Stimulated activated CD4-positive, alpha-beta T cell treated with anti-CD3 and anti-CD28 coated beads, TNF-alpha, amount 100 ng/mL, for 4 hours (primary cell): ENCODE results near the gene DCTPP1.

Experiments
- DNase-seq, 3 experiments: peaks; one replicate each; pipeline ENCODE4 v3.0.0-alpha.2; 2020; ENCODE audit warnings: low read depth in 3 of 3

DCTPP1 gene

DNA sequence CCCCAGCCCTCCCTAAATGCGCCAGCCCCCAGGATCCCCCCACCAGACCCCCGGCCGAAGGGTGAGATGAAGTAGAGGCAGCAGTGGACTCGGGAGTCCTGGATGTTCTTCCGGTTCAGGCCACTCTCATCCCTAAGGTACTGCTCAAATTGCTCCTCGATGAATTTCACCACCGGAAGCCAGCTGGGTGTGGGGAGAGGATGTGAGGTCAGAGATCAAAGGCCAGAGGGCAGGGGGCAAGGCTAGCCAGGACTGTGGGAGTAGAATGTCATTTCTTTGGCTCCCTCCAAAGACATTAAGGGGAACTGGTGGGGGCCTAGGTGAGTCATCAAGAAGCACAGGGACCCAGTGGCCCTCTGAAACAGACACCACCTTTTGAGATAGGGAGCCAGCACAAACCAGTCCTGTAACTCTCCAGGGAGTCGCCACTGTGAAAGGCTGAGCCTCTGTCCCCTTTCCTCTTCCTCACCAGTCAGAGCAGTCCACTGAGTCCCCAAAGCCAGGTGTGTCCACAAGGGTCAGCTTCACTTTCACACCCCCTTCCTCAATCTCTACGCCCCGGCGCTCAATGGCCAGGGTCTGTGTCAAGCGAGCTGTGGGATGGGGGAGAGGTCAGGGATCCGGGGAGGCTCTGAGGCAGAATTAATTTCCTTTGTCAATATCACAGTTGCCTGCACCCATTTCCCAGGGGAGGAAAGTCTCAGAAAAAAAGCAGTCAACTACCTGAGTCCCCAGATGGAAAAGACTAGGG, 48.4 kb downstream of the DCTPP1 start:
- no peak for DNase-seq

DNA sequence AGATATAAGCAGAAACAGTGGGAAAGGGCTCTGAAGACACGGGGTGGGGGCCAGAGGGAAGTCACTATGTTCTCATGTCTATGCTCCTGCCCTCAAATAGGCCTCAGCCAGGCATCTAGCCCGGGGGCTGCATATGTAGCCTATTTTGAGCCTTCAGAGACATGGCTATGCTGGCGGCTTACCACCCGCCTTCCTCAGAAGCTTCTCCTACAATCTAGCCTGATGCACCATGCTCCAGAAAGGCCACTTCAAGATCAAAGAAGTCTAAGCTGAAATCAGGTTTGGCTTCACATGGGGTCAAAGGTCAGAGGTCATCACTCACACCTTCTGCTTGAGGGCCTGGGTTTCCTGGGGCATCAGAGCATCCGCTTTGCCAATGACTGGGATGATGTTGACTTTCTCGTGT, 49.0 kb downstream of the DCTPP1 start:
- no peak for DNase-seq

DNA sequence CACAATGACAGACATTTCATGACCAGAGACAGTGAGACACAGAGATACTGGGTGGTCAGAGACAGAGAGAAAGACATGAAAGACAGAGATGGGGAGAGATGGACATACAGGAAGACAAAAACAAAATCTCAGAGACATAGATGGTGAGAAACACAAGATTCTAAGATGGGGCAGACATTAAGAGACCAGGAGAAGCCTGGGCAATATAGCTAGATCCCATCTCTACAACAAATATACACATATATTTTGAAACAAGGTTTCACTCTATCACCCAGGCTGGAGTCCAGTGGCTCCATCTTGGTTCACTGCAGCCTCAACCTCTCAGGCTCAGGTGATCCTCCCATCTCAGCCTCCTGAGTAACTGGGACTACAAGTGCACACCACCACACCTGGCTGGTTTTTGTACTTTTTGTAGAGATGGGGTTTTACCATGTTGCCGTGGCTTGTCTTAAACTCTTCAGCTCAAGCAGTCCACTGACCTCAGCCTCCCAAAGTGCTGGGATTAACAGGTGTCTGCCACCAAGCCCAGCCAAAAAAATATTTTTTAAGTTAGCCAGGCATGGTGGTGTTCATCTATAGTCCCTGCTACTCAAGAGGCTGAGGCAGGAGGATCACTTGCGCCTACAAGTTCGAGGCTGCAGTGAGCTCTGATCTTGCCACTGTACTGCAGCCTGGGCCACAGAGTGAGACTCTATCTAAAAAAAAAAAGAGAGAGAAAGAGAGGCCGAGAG, 49.6 kb downstream of the DCTPP1 start:
- DNase-seq: no peak

DNA sequence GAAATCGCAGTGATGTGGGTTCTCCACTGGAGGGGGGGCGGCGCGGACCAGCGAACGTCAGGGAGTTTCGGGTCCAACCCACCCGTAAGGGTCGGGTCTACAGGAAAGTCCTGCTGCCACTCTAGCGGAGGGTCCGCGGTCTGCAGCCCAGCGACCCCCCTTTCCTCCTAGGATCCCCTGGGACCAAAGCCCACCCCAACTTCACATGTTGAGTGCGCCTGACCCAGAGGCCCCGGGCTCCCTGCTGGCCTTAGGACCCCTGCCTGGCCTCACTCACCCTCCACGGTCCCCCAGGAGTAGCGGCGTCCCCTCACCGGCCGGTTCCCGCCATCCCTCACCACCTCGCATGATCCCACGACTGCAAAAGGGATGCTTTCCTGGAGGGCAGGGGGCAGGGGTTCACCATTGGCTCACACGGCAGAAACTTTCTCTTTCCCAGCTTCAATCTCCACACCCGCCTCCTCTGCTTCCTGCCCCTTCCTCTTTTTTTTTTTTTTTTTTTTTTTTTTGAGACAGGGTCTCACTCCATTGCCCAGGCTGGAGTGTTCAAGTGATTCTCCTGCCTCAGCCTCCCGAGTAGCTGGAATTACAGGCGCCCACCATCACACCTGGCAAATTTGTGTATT, 50.6 kb downstream of the DCTPP1 start:
- DNase-seq: no peak

DNA sequence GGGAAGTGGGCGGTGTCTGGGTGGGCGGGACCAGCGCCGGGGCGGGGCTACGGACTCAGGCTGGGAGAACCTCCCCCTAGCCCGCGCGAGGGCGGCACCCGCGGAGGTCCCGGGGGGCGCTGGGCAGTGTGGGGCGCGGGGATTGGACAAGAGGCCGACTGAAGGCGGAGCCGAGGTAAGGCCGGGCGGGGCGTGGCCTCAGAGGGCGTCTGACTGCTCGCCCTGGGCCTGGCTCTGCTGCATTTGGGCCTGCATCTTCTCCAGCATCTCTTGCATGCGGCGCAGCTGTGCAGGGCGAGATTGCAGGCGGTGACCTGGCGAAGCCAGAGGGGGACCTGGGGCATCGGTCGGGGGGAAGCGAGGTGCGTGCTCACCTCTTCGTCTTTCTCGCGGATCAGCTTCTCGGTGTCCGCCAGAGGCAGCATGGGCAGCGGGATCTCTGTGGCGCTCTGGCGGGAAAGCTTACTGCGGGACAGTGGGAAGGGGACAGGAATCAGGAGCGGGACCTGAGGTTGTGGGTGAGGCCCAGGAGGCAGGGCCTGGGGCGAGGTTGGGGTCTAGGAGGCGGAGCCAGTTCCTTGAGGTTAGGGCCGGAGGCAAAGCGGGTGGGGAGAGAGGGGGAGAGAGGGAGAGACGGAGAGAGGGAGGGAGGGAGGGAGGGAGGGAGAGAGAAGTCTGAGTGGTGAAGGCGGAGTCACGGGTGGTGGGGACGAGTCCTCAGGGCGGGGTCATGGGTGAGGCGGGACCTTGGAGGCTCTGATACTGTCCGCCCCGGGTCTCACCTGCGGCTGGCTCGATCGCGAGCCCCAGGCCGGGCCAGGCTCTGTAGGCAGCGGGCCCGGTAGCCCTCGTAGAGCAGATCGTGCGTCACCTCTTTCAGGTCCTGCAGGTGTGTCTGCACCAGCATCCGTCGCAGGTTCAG, 51.3 kb downstream of the DCTPP1 start:
- peak; percentile 98 to 99 (median 98) for DNase-seq

DNA sequence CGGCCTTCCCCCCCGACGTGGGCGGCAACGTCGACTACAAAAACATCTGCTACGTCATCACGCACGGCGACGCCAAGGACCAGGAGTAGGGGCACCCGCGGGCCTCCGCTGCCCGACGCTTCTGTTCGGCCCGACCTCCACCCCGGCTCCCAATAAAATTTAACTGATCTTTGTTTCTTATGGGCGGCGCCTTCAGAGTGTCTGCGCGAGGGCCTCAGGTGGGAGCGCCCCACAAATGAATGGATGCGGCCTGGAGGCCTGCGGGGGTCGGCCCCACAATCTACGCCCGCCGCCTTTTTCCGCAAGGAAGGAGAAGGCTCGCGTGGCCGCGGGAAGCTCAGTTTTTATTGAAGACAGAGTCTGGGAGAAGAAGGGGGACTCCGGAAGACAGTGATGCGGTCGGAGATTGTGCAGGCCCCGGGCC, 52.0 kb downstream of the DCTPP1 start:
- peak; percentile 75 to 86 (median 82) for DNase-seq

DNA sequence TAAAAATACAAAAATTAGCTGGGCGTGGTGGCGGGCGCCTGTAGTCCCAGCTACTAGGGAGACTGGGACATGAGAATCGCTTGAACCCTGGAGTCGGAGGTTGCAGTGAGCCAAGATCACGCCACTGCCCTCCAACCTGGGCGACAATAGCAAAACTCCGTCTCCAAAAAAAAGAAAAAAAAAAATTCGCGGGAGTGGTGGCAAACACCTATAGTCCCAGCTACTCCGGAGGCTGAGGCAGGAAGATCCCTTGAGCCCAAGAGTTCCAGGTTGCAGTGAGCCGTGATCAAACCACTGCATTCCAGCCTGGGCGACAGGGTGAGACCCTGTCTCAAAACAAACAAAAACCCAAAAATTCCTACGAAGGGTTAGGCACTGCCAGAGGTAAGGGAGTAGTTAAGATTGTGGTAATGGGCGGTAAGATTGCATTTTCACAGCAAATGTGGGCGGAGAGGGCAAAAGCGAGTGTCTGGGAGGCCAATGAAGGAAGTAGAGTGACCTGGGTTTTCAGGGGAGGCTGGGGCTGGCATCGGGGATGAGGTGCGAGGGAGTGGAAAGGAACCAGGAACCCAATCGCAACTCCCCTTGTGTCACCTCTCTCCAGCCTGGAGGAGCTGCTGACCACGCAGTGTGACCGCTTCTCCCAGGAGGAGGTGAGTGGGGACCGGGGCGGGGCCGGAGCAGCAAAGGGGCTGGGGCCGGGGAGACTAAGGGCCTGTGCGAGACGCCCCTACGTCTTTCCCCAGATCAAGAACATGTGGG, 52.6 kb downstream of the DCTPP1 start:
- no peak for DNase-seq

DNA sequence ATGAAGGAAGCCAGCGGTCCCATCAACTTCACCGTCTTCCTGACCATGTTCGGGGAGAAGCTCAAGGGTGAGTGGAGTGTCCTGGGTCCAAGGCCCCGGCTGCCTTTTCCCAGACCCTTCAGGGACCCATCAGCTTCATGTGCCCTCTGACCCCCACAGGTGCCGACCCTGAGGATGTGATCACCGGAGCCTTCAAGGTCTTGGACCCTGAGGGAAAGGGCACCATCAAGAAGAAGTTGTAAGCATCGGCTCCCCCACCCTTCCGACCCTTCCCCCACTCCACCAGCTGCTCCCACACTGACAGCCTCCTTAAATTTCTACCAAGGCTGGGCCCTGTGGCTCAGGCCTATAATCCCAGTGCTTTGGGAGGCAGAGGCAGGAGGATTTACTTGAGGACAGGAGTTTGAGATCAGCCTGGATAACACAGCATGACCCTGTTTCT, 53.3 kb downstream of the DCTPP1 start:
- no peak for DNase-seq

DNA sequence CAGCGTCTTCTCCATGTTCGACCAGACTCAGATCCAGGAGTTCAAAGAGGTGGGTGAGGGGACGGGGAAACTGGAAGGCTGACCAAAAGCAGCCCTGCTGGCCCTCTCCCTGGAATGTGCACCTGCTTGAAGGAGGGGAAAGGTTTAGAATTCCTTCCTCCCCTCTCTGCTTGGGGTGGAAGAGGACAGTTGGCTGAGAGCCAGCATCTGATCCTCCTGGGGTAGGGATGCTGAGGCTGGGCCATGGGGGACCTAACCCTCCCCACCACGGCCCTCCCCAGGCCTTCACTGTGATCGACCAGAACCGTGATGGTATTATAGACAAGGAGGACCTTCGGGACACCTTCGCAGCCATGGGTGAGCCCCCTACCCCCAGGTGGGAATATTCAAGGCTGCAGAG, 54.0 kb downstream of the DCTPP1 start:
- DNase-seq: no peak

DNA sequence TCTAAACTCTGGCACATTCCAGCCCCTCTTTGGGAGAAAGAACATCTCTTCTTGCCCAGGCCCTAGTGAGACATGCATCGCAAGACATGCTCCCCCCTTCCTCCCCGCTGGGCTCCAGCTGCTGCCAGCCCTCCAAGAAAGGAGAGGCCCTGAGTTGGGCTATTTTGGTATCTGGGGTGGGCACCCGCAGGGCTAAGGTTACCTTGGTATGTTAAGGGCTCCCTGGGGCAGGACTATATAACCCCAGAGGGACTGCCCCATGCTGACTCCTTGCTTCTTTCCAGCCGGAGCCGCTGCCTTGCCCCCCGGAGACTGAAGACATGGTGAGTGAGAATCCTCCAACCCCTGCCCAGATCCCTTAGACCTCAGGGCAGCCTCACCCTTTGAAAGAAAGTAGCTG, 55.3 kb downstream of the DCTPP1 start, which contains the start of gene MYL11:
MYL11 (plus strand) TSS at position 265 of the 400 bp plus-strand sequence; CDS start at position 321, 56 bp downstream.
- DNase-seq: no peak
